Measurements from ENCODE around the gene HACE1.
"Not testable (repeated sequence)": the region's sequence is repeated elsewhere in the genome, so short reads cannot be mapped to it uniquely, and the experiment has no call there.

HACE1 gene

GRCh38 chr6:104828478-104828877 is 31.2 kb downstream of the HACE1 start:
- no peak for DNase-seq (ENCODE audit: low spot score)

- not testable (repeated sequence) for DNase-seq (ENCODE audit: low spot score)
Observed at GRCh38 chr6:104820820-104821219, 38.9 kb downstream of the HACE1 start.

GRCh38 chr6:104816125-104816524 is 43.6 kb downstream of the HACE1 start:
- no peak for DNase-seq (ENCODE audit: low spot score)

GRCh38 chr6:104814743-104815142 is 45.0 kb downstream of the HACE1 start:
- no peak for DNase-seq (ENCODE audit: low spot score)

- no peak for DNase-seq (ENCODE audit: low spot score)
Observed at GRCh38 chr6:104813552-104813951, 46.2 kb downstream of the HACE1 start.

GRCh38 chr6:104809116-104809515 is 50.6 kb downstream of the HACE1 start:
- DNase-seq (ENCODE audit: low spot score), result no peak

GRCh38 chr6:104805335-104805734 is 54.4 kb downstream of the HACE1 start:
- not testable (repeated sequence) for DNase-seq (ENCODE audit: low spot score)

- no peak for DNase-seq (ENCODE audit: low spot score)
Observed at GRCh38 chr6:104799134-104799657, 60.5 kb downstream of the HACE1 start.

GRCh38 chr6:104796031-104796785 is 63.5 kb downstream of the HACE1 start:
- no peak for DNase-seq (ENCODE audit: low spot score)

GRCh38 chr6:104795363-104795762 is 64.4 kb downstream of the HACE1 start:
- DNase-seq (ENCODE audit: low spot score), result no peak

- DNase-seq (ENCODE audit: low spot score), result peak; percentile 31
Observed at GRCh38 chr6:104789770-104790190, 69.9 kb downstream of the HACE1 start.

- no peak for DNase-seq (ENCODE audit: low spot score)
Observed at GRCh38 chr6:104788400-104788799, 71.3 kb downstream of the HACE1 start.

- DNase-seq (ENCODE audit: low spot score), result no peak
Observed at GRCh38 chr6:104787305-104787704, 72.4 kb downstream of the HACE1 start.

GRCh38 chr6:104784884-104785283 is 74.8 kb downstream of the HACE1 start:
- peak; percentile 14 for DNase-seq (ENCODE audit: low spot score)

GRCh38 chr6:104771258-104771832 is 88.4 kb downstream of the HACE1 start:
- DNase-seq (ENCODE audit: low spot score), result peak; percentile 29

GRCh38 chr6:104768906-104769305 is 90.8 kb downstream of the HACE1 start:
- DNase-seq (ENCODE audit: low spot score), result no peak

- no peak for DNase-seq (ENCODE audit: low spot score)
Observed at GRCh38 chr6:104766595-104766994, 93.1 kb downstream of the HACE1 start.

GRCh38 chr6:104754788-104755409 is 104.8 kb downstream of the HACE1 start:
- no peak for DNase-seq (ENCODE audit: low spot score)

- no peak for DNase-seq (ENCODE audit: low spot score)
Observed at GRCh38 chr6:104753251-104753650, 106.5 kb downstream of the HACE1 start.

GRCh38 chr6:104750449-104750848 is 109.3 kb downstream of the HACE1 start:
- DNase-seq (ENCODE audit: low spot score), result no peak

- DNase-seq (ENCODE audit: low spot score), result not testable (repeated sequence)
Observed at GRCh38 chr6:104739124-104739523, 120.6 kb downstream of the HACE1 start.

GRCh38 chr6:104737567-104737966 is 122.2 kb downstream of the HACE1 start:
- not testable (repeated sequence) for DNase-seq (ENCODE audit: low spot score)

- DNase-seq (ENCODE audit: low spot score), result no peak
Observed at GRCh38 chr6:104736545-104736944, 123.2 kb downstream of the HACE1 start.

All from AG20443 (cell line).